ENCODE data around the gene ARHGAP25. TPM values are rescaled to one million over a fixed set of nuclear protein-coding genes. Genes with fewer than 3 reads are reported as not detected.

ARHGAP25 gene
- total RNA-seq, 1 donor from 2014 or later, result 0.50 TPM

GRCh38 chr2:68846091-68846490, 111.5 kb downstream of the ARHGAP25 start:
- TF ChIP-seq CTCF (IDR thresholded peaks at IDR 0.05), result no peak
- H3K4me3 Mint-ChIP-seq (ENCODE audit: unreplicated experiment), result no peak overlapping the region
- H3K27ac Mint-ChIP-seq (ENCODE audit: unreplicated experiment), result no peak overlapping the region
- no peak for DNase-seq (ENCODE audit: low spot score)
- peaks cover 42% of the 10 kb centered on the region for H3K27me3 Mint-ChIP-seq (ENCODE audit: low read depth)
- no peaks in the 10 kb centered on the region for H3K9me3 Mint-ChIP-seq (ENCODE audit: low read depth)
- no peaks in the 10 kb centered on the region for H3K4me1 Mint-ChIP-seq (ENCODE audit: low read depth)
- H3K36me3 Mint-ChIP-seq (ENCODE audit: low read depth), result no peaks in the 10 kb centered on the region

GRCh38 chr2:68847751-68848150, 113.1 kb downstream of the ARHGAP25 start:
- Mint-ChIP-seq H3K36me3 (ENCODE audit: low read depth) (no peaks in the 10 kb centered on the region), H3K4me3 (ENCODE audit: unreplicated experiment) (no peak overlapping the region), H3K27me3 (ENCODE audit: low read depth) (peaks cover 42% of the 10 kb centered on the region), H3K27ac (ENCODE audit: unreplicated experiment) (no peak overlapping the region), H3K9me3 (ENCODE audit: low read depth) (no peaks in the 10 kb centered on the region), H3K4me1 (ENCODE audit: low read depth) (no peaks in the 10 kb centered on the region)
- no peak for TF ChIP-seq CTCF (IDR thresholded peaks at IDR 0.05)
- no peak for DNase-seq (ENCODE audit: low spot score)

DNA sequence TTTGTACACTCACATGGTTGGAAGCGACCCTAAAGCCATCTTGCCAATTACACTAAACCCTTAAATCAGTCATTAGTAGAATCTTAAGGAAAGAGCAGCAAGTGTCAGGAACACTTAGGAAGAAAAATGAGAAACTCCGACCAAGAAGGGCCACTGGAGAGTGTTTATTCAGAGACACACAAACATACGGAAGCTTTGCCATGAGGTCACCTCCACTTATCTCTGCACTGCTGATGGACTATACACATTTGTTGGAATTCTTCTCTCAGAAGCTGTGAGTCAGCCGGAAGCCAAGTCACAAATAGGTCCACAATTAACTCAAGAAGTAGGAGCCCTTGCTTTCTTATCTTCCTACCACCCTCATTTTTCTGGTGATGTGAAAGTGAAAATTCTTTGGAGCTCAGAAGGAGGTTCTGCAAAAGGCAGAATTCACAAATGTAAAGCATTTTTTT, 115.0 kb downstream of the ARHGAP25 start:
- H3K4me1 Mint-ChIP-seq (ENCODE audit: low read depth), result no peaks in the 10 kb centered on the region
- H3K27me3 Mint-ChIP-seq (ENCODE audit: low read depth), result peaks cover 30% of the 10 kb centered on the region
- no peaks in the 10 kb centered on the region for H3K36me3 Mint-ChIP-seq (ENCODE audit: low read depth)
- H3K9me3 Mint-ChIP-seq (ENCODE audit: low read depth), result no peaks in the 10 kb centered on the region
- no peak overlapping the region for H3K4me3 Mint-ChIP-seq (ENCODE audit: unreplicated experiment)
- DNase-seq (ENCODE audit: low spot score), result no peak
- no peak overlapping the region for H3K27ac Mint-ChIP-seq (ENCODE audit: unreplicated experiment)
- TF ChIP-seq CTCF (IDR thresholded peaks at IDR 0.05), result no peak

GRCh38 chr2:68850524-68850923, 115.9 kb downstream of the ARHGAP25 start:
- no peak for TF ChIP-seq CTCF (IDR thresholded peaks at IDR 0.05)
- Mint-ChIP-seq H3K27me3 (ENCODE audit: low read depth) (peaks cover 29% of the 10 kb centered on the region), H3K4me3 (ENCODE audit: unreplicated experiment) (no peak overlapping the region), H3K9me3 (ENCODE audit: low read depth) (no peaks in the 10 kb centered on the region), H3K4me1 (ENCODE audit: low read depth) (no peaks in the 10 kb centered on the region), H3K36me3 (ENCODE audit: low read depth) (no peaks in the 10 kb centered on the region), H3K27ac (ENCODE audit: unreplicated experiment) (no peak overlapping the region)
- no peak for DNase-seq (ENCODE audit: low spot score)

DNA sequence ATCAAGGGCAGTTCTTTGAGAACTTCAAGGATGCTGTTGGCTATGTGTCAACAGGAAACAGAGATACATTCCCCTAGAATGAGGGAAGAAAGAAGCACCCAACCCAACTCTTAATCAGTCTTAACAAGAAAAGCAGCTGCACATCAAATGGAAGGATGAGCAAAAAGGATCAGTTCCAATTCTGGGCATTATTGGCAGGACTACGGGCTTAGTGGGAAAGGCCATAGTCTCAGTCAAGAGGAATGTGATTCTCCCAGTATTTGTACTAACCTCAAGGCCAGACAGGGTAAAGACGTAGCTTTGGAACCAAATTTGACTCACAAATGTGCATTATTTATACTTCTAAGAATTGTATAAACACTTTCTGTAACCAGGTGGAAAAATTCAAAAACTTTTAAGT, 118.4 kb downstream of the ARHGAP25 start:
- no peak overlapping the region for H3K27ac Mint-ChIP-seq (ENCODE audit: unreplicated experiment)
- H3K36me3 Mint-ChIP-seq (ENCODE audit: low read depth), result no peaks in the 10 kb centered on the region
- peaks cover 27% of the 10 kb centered on the region for H3K27me3 Mint-ChIP-seq (ENCODE audit: low read depth)
- H3K4me3 Mint-ChIP-seq (ENCODE audit: unreplicated experiment), result no peak overlapping the region
- TF ChIP-seq CTCF (IDR thresholded peaks at IDR 0.05), result no peak
- no peaks in the 10 kb centered on the region for H3K4me1 Mint-ChIP-seq (ENCODE audit: low read depth)
- no peak for DNase-seq (ENCODE audit: low spot score)
- no peaks in the 10 kb centered on the region for H3K9me3 Mint-ChIP-seq (ENCODE audit: low read depth)
